GM23338 (cell line): ENCODE results near the gene PACS1. TPM values are rescaled to one million over a fixed set of nuclear protein-coding genes. Genes with fewer than 3 reads are reported as not detected.

Experiments
- ATAC-seq: fragments of 200-7000 bp; cut with Tn5 transposase; 3 replicates; pipeline ENCODE4 v1.9.1; 2020
- DNase-seq: peaks from one replicate; pipeline ENCODE4 v3.0.0-alpha.2; 2015; ENCODE audit warnings: low spot score
- H2AFZ ChIP-seq: fragments of 200-600 bp; sonication (generic); 2 replicates; pipeline ENCODE4 v1.8.0; 2016; ENCODE audit warnings: antibody characterized with exemption, mild to moderate bottlenecking, moderate library complexity
- H3F3A ChIP-seq: fragments of 200-600 bp; sonication (generic); replicated peaks from 2 replicates; pipeline ENCODE4 v1.8.0; 2017; ENCODE audit warnings: antibody characterized with exemption, mixed run types, low read depth
- H3K27ac ChIP-seq: fragments of 200-600 bp; sonication (generic); 2 replicates; pipeline ENCODE4 v1.6.1; 2016; ENCODE audit warnings: low read depth
- H3K27me3 ChIP-seq: fragments of 200-600 bp; sonication (generic); 2 replicates; pipeline ENCODE4 v1.8.0; 2016; ENCODE audit warnings: mild to moderate bottlenecking, mixed run types, moderate library complexity; ENCODE audit not compliant: insufficient read depth
- H3K36me3 ChIP-seq: fragments of 200-600 bp; sonication (generic); 2 replicates; pipeline ENCODE4 v1.8.0; 2016; ENCODE audit warnings: mild to moderate bottlenecking; ENCODE audit not compliant: insufficient read depth
- H3K4me1 ChIP-seq: fragments of 200-600 bp; sonication (generic); 2 replicates; pipeline ENCODE4 v1.8.0; 2016; ENCODE audit warnings: mild to moderate bottlenecking, moderate library complexity; ENCODE audit not compliant: insufficient read depth
- H3K4me2 ChIP-seq: fragments of 200-600 bp; sonication (generic); 2 replicates; pipeline ENCODE4 v1.7.1; 2017; ENCODE audit warnings: mixed run types
- H3K4me3 ChIP-seq: fragments of 200-600 bp; sonication (generic); 2 replicates; pipeline ENCODE4 v1.6.1; 2016; ENCODE audit warnings: mixed run types
- H3K79me2 ChIP-seq: fragments of 200-600 bp; sonication (generic); replicated peaks from 2 replicates; pipeline ENCODE4 v1.8.0; 2017; ENCODE audit warnings: mild to moderate bottlenecking; ENCODE audit not compliant: insufficient read depth
- H3K9me2 ChIP-seq: fragments of 200-600 bp; sonication (generic); 2 replicates; pipeline ENCODE4 v1.8.0; 2017; ENCODE audit not compliant: insufficient read depth
- H4K20me1 ChIP-seq: fragments of 200-600 bp; sonication (generic); replicated peaks from 2 replicates; pipeline ENCODE4 v1.8.0; 2017; ENCODE audit warnings: mild to moderate bottlenecking; ENCODE audit not compliant: insufficient read depth
- H3K27ac Mint-ChIP-seq: 2 replicates; pipeline ENCODE4 v1.8.0; 2020; ENCODE audit warnings: inconsistent platforms, mild to moderate bottlenecking, moderate library complexity, mixed read lengths
- H3K27me3 Mint-ChIP-seq: 3 replicates; pipeline ENCODE4 v1.8.0; 2022; ENCODE audit warnings: low read depth, mild to moderate bottlenecking, moderate library complexity, mixed read lengths, inconsistent platforms; ENCODE audit not compliant: insufficient read depth, poor library complexity
- H3K36me3 Mint-ChIP-seq: 3 replicates; pipeline ENCODE4 v1.8.0; 2021; ENCODE audit warnings: low read depth, mild to moderate bottlenecking, inconsistent platforms, moderate library complexity, mixed read lengths
- H3K4me1 Mint-ChIP-seq: 3 replicates; pipeline ENCODE4 v1.8.0; 2020; ENCODE audit warnings: mild to moderate bottlenecking, inconsistent platforms, mixed read lengths
- H3K4me3 Mint-ChIP-seq: 3 replicates; pipeline ENCODE4 v1.8.0; 2021; ENCODE audit warnings: moderate library complexity, mild to moderate bottlenecking, inconsistent platforms, mixed read lengths
- H3K9me3 Mint-ChIP-seq: 3 replicates; pipeline ENCODE4 v1.8.0; 2020; ENCODE audit warnings: moderate library complexity, mild to moderate bottlenecking, inconsistent platforms, mixed read lengths
- CREB1 ChIP-seq: fragments of 250-450 bp; sonication (Bioruptor Pico); IDR thresholded peaks from 2 replicates; pipeline ENCODE4 v1.5.0; 2020; ENCODE audit warnings: low read depth, mild to moderate bottlenecking, moderate library complexity
- CTCF ChIP-seq, 2 experiments: fragments of 200-600 bp in 1 of 2; sonication (generic) in 1 of 2; conservative IDR thresholded peaks; 2 replicates each; pipeline versions ENCODE4 v1.5.1 to v1.6.1; 2016 to 2017; ENCODE audit warnings: antibody characterized with exemption in 2 of 2, low read depth in 2 of 2, mild to moderate bottlenecking in 2 of 2, moderate library complexity in 1 of 2
- EZH2phosphoT487 ChIP-seq: fragments of 200-600 bp; sonication (generic); IDR thresholded peaks from one replicate; pipeline ENCODE4 v1.8.1; 2018; ENCODE audit warnings: antibody characterized with exemption; ENCODE audit not compliant: unreplicated experiment
- JUNB ChIP-seq: IDR thresholded peaks from one replicate; pipeline ENCODE4 v1.6.1; 2016; ENCODE audit warnings: antibody characterized with exemption; ENCODE audit not compliant: unreplicated experiment
- POLR2AphosphoS5 ChIP-seq: IDR thresholded peaks from 2 replicates; pipeline ENCODE4 v1.6.1; 2016; ENCODE audit warnings: antibody characterized with exemption, low read depth
- ZNF114 ChIP-seq: fragments of 250-450 bp; sonication (Bioruptor Pico); IDR thresholded peaks from 2 replicates; pipeline ENCODE4 v1.5.0; 2020; ENCODE audit warnings: mild to moderate bottlenecking, moderate library complexity
- ZNF462 ChIP-seq: fragments of 250-450 bp; sonication (Bioruptor Pico); IDR thresholded peaks from 2 replicates; pipeline ENCODE4 v1.5.0; 2020; ENCODE audit warnings: mild to moderate bottlenecking, moderate library complexity
- polyA plus RNA-seq: library from polyadenylated mRNA; unstranded; fragments of >200 nt; fragmentation: Nextera tagmentation; extraction: Ambion mirVana; gene quantifications from 2 replicates; pipeline ENCODE4 v1.2.1, GENCODE V29; 2016
- total RNA-seq: library from RNA; depleted of rRNA; stranded (reverse); fragments of >200 nt; shearing (Covaris generic); gene quantifications from 2 replicates; pipeline ENCODE4 v1.2.3, GENCODE V29; 2014

PACS1 gene
- total and polyA plus RNA-seq, 2 experiments from 2014 or later = 8.0 to 37.5 TPM

- no peak for TF ChIP-seq ZNF462 (CRISPR knock-in tag)
- no peak for TF ChIP-seq CREB1 (CRISPR knock-in tag)
Measured at GRCh38 chr11:66123902-66124301, 53.8 kb downstream of the PACS1 start (continued).

- Histone ChIP-seq H3K4me2 (no peak overlapping the region), H3K27ac (no peak overlapping the region), H3F3A (peaks cover 8% of the 10 kb centered on the region; the same call in 1 of the 2 replicates), H4K20me1 (no peaks in the 10 kb centered on the region; the same call in 1 of the 2 replicates), H2AFZ (no peak overlapping the region), H3K27me3 (no peaks in the 10 kb centered on the region), H3K79me2 (peaks cover 8% of the 10 kb centered on the region; the same call in 1 of the 2 replicates), H3K9me2 (no peaks in the 10 kb centered on the region), H3K36me3 (no peaks in the 10 kb centered on the region), H3K4me3 (no peak overlapping the region), H3K4me1 (peaks cover 36% of the 10 kb centered on the region)
- no peak for ATAC-seq
- H3K36me3 Mint-ChIP-seq = no peaks in the 10 kb centered on the region
- no peak overlapping the region for H3K4me3 Mint-ChIP-seq
- no peak for DNase-seq
- H3K27ac Mint-ChIP-seq = no peak overlapping the region
- H3K27me3 Mint-ChIP-seq = peaks cover 6% of the 10 kb centered on the region
- peaks cover 36% of the 10 kb centered on the region for H3K4me1 Mint-ChIP-seq
- no peaks in the 10 kb centered on the region for H3K9me3 Mint-ChIP-seq
- TF ChIP-seq ZNF462 (CRISPR knock-in tag) (no peak), EZH2phosphoT487 (no peak), ZNF114 (no peak), CTCF (conservative IDR thresholded peaks at IDR 0.05; ENCODE audit: low read depth in 2 of 2) (no peak), POLR2AphosphoS5 (no peak), JUNB (no peak)
Measured at GRCh38 chr11:66124564-66124963, 54.5 kb downstream of the PACS1 start.
